GM21737 (cell line): Measurements from ENCODE around the gene FOXC2.

Experiments
- ATAC-seq: cut with Tn5 transposase; IDR thresholded peaks from one replicate; pipeline ENCODE4 v1.9.1; 2021; ENCODE audit warnings: mild to moderate bottlenecking, moderate library complexity; ENCODE audit not compliant: unreplicated experiment

The FOXC2 gene

DNA sequence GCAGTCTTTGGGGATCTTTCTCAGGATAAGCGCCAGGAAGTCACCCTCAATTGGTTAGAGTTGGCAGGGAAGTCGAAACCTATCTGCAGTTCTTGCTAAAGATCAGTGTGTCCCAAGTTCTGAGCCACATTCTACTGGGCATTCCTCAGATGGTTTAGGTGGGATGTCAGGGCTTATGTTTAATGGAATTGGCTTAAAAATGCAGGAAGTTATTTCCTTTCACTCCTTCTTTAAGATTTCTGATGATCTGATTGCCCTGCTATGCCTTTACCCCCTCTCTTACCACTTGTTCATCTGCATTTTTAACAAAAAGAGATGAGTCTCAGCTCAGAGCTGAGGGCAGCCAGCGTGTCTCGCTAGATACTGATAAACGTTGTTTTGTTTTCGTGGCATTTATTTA is 42.5 kb downstream of the FOXC2 start:
- ATAC-seq, result no peak

DNA sequence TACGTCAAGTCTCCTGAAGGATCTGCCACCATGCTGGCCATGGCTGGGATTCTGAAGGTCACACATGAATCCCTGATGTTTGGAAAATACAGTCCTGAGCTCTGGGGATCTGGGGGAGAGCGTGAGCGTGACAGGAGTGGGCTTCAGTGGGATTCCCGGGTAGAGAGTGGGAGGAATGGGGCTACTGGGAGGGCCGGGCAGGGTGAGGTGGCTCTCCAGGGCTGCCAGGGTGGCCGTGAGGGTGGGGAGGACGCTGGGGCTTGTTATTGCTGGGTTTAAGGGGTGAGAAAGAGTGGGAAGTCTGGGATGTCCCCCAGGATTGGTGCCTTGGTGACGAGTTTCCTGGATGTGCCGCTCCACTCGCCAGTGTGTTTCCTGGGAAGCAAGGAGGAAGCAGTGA is 43.0 kb downstream of the FOXC2 start:
- no peak for ATAC-seq

DNA sequence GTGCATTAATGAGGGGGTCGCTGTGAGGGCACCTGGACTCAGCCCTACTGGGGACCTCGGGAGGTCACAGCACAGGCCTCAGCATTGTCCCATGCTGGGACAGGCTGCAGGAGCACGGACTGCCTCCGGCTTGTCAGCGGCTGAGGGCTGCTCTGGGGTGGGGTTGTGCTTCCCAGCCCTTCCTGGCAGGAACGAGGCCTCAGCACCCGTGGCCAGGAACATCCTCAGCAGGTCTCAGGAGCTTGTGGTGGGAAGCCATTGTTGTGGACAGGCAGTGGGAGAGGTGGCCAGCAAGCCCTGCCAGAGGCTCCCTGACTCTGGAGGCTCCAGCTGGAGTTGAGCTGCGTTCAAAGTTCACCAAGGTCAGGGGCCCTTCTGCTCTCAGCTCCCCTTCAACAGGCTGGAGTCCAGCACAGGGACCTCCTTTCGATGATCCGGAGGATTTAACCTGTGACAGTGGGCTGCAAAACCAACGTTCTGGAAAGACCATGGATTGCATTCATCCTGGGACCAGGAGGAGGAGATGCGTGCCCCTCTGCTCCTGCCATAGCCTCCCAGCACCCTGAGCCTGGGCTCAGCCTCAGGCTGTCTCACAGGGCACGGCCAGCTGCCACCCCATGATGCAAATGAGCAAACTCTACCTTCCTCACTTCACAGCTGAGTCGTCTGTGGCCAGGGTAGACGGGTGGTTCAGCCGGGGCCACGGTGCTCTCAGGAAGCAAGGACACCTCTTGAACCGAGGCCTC is 44.3 kb downstream of the FOXC2 start:
- ATAC-seq, result no peak

DNA sequence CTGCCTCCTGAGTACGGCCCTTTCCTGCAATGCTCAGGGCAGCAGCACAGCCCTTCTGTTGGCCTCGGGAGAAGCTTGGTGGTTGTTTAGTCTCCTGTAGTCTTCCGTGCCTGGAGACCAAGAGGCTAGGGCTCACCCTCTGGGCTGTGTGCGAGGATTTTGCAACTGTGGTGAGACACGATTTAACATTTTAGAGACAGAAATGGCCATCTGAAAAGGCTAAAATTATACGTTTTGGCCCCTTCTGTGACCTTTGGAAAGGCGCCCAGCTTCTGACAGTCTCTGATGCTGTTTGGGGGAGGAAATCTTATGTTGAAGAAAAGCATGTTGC is 44.9 kb downstream of the FOXC2 start:
- ATAC-seq, result no peak

DNA sequence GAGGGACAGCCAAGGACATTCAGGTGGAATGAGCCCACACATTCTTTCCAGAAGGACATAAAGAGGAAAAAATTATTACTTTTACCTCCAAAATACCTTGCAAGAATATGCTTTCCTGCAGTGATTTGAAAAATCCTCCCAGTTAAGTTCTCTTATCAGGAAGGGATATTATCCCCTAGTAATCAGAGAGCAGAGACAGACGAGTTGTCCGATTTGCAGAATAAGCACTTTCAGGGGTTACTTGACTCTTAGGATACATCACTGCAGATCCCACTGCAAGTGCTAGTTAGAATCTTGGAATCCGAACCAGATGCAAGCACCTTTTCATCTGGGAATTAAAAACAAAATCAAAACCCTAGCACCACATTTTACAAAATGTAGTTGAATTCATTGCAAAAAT is 45.3 kb downstream of the FOXC2 start:
- no peak for ATAC-seq

DNA sequence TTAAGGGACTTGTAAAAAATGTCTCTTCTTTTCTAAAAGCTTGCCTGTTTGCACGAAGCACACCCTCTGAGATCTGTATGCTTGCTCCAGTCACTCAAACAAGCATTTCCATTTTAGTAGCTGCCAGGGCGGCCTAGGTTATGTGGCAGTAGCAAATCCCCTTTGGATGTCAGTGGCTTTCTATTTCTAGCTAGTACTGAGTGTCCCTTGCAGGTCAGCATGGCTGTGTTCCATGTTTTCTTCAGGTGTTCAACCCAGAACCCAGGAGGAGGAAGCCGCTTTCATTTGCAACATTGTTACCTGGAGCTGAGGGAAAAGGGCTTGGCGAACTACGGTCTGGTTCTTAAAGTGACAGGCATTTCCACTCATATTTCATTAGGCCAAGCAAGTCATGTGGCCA is 48.1 kb downstream of the FOXC2 start:
- ATAC-seq, result no peak

DNA sequence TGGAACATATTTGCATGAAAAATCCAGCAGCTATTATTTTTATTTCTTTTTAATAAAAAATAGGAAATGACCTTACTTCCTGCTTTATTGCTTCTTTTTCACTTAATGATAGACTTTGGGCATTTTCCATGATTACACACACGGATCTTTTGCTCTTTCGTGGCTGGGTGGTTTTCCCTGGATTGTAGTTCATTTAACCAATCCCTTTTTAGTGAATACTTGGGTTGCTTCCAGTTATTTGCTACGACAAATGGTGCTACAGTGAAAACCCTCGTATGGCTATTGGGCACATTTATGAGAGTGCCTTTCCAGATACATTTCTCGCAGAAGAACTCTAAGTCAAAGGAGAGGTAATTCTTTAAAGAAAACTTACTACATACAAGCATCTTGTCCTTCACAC is 50.3 kb downstream of the FOXC2 start:
- no peak for ATAC-seq

DNA sequence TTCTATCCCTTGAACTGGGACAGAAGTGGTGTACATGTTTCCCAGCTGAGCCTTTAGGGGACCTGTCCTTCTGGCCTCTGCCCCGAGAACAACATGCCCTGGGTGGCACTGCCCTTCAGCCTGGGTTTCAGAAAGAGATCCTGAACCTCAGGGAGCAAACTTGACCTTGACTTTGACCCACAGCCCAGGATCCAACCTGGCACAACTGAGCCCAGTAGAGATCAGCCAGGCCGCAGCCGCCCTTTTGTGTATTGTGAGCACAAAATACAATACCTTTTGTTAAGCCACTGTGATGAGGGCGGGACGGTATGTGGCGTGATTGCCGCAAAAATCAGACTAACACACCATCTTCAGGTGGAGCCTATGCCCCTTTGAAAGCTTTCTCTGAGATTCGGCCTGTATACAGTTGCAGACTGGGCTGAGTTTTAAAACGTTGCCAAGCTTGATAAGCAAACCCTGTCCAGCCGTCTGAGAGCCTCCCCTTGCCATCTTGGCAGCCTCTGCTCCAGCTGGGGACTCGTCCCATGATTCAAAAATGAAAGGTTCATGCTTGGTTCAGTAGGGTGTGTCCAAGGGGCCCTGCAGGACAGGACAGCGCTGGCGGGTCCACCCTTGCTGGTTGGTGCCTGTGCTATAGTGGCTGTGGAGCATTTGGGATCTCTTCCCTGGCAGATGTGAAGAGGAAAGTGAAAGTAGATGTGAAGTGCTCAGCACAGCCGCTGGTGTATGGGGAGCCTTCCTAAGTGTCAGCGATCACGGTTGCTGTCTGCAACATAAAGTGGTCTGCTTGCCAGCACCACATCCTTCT is 52.0 kb downstream of the FOXC2 start:
- no peak for ATAC-seq
